NCI-H69 (cell line): Measurements from ENCODE around the gene KRT25.
"Not testable (repeated sequence)": the region's sequence is repeated elsewhere in the genome, so short reads cannot be mapped to it uniquely, and the experiment has no call there.

Experiments used
- DNase-seq: peaks from one replicate; lab custom pipeline; 2025; lab: John Stamatoyannopoulos, UW

The KRT25 gene

GRCh38 chr17:40760105-40761016, 5.2 kb upstream of the KRT25 start:
- DNase-seq, result no peak

GRCh38 chr17:40753804-40754203, 1.3 kb downstream of the KRT25 start:
- no peak for DNase-seq

- DNase-seq, result no peak
Measured at GRCh38 chr17:40751065-40751464, 4.1 kb downstream of the KRT25 start.

GRCh38 chr17:40750391-40750790, 4.7 kb downstream of the KRT25 start:
- DNase-seq, result peak; percentile 7

DNA sequence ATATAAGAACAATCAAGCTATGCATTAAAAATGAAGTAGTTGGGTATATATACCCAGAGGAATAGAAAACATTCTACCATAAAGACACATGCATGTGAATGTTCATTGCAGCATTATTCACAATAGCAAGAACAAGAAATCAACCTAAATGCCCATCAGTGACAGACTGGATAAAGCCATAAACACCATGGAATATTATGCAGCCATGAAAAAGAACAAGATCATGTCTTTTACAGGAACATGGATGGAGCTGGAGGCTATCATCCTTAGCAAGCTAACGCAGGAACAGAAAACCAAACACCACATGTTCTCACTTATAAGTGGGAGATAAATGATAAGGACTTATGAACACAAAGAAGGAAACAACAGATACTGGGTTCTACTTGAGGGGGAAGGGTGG, 6.5 kb downstream of the KRT25 start:
- not testable (repeated sequence) for DNase-seq

GRCh38 chr17:40738553-40738952, 16.6 kb downstream of the KRT25 start:
- no peak for DNase-seq

- no peak for DNase-seq
Measured at GRCh38 chr17:40735016-40735415, 20.1 kb downstream of the KRT25 start.

- no peak for DNase-seq
Measured at GRCh38 chr17:40734018-40734417, 21.1 kb downstream of the KRT25 start.

- no peak for DNase-seq
Measured at GRCh38 chr17:40730970-40731369, 24.2 kb downstream of the KRT25 start.

DNA sequence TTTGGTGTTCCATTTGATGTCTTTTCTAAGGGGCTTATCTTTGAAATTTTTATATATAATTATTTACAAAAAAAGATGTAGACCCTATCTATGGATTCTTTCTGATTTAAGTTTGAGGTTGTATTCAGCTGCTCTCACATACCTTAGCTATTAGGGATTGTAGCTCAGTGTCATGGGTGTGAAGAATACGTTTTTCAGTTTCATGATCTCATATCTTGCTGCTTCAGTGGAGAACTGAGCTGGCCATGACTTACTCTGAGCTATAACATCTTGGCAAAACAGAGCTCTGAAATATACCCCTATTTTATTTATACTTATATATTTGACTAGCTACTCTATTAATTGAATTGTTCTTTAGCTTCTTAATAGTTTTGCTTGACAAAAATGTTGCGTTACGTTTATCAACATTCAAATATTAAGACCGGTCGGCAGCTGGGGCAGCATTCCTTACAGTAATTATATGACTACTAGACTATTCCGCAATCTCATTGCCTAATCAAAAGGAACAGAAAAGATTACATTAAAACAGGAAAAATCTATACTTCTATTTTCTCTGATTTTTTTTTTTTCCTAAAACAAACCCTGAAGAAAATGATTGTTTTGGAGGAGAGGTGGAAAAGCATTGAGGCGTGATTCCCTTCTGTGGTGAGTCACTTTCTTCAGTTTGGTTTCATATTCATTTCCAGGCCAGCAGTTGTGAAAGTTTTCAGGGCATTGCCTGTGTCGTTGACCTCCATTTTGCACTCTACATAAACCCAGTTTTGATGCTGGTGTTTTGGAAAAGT, 27.5 kb downstream of the KRT25 start:
- no peak for DNase-seq

GRCh38 chr17:40726919-40727318, 28.2 kb downstream of the KRT25 start:
- peak; percentile 2 for DNase-seq

DNA sequence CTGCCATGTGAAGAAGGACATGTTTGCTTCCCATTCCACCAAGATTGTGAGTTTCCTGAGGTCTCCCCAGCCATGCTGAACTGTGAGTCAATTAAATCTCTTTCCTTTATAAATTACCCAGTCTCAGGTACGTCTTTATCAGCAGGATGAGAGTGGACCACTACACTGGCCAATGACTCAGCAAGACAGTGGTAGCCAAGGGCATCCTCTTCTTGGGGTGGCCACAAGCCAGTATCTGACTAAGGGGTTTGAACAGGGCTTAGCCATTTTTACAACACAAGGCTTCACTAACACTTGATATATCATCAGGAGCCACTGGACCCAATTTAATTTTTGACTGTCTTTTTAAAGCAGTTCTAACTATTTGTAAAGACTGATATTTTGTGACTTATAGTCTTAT, 30.5 kb downstream of the KRT25 start:
- DNase-seq, result no peak

GRCh38 chr17:40722241-40722640, 32.9 kb downstream of the KRT25 start:
- no peak for DNase-seq

GRCh38 chr17:40720899-40721298, 34.2 kb downstream of the KRT25 start:
- no peak for DNase-seq

GRCh38 chr17:40718930-40719329, 36.2 kb downstream of the KRT25 start:
- no peak for DNase-seq

- DNase-seq, result no peak
Measured at GRCh38 chr17:40717776-40718175, 37.4 kb downstream of the KRT25 start.

GRCh38 chr17:40714473-40714872, 40.7 kb downstream of the KRT25 start:
- DNase-seq, result peak; percentile 7

DNA sequence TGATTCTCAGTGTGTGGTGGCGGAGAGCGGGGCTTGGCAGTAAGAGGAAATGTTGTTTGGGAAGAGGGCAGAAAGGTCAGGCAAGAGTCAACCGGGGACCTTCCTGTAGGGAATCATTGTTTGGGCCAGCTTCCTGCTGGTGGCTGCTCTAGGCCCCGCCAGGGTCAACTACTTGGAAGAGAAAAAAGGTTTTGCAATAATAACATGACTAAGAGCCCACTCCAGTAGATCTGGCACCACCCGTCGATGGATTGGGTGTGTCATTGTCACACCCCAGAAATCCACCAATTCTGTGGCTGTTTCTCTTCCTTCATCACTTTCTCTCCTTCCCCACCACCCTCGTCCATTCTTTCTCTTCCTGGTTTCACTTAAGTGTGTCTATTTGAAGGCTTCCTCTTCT, 47.4 kb downstream of the KRT25 start:
- no peak for DNase-seq

- no peak for DNase-seq
Measured at GRCh38 chr17:40705584-40705983, 49.5 kb downstream of the KRT25 start.

DNA sequence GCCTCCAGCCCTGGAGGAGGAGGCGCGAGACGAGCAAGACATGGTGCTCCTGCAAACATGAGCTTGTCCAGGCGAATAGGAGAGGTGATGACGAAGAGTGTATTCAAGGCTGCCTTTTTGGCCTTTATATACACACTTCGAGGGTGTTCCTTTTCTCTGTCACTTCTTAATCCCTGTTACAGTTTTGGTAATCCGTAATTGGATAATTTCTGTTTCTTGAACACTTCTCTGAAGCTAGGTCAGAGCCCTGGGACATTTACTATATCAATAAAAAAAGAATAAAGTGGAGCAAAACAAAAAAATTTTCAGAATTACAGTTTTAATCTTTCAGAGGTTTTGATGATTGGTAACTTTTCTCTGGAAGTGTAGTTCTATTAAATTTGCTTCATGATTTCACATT, 51.5 kb downstream of the KRT25 start, which contains the start of gene KRT24:
KRT24 (minus strand) TSS at position 101 of the 400 bp plus-strand sequence; CDS start at position 42, 59 bp downstream.
- no peak for DNase-seq

DNA sequence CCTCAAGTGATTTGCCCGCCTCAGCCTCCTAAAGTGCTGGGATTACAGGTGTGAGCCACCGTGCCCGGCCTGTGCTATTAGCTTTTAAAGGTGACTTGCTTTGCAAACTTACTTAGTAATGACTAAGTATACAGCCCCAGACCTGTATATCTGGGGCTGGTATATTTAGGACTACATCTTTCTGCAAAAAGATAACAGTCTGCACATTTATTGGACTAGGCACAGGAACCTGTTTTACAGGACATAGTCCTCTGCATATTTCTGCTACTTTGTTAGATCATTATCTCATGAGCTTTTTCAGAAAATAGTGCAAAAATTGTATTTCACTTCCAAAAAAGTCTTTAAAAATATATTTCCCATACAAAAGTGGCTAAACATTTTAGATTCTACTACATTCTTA, 52.9 kb downstream of the KRT25 start:
- no peak for DNase-seq

GRCh38 chr17:40699853-40700252, 55.3 kb downstream of the KRT25 start:
- no peak for DNase-seq

DNA sequence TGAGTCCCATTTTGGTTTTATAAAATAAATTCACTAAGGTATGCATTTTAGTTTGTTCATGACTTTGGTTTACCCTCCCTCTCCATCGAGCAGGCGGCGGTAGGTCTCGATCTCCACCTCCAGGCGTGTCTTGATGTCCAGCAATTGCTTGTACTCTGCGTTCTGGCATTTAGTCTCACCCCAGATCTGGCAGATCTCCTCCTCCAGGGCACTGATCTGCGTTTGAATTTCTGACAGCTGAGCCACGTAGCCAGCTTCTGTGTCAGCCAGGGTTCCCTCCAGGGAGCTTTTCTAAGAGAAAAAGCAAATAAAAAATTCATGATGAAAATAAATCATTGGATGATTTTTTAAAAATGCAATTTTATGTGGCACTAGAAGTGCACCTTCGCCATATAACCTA, 55.8 kb downstream of the KRT25 start:
- no peak for DNase-seq
